Bronchial epithelial cell (primary cell): ENCODE results near the gene PIEZO1. TPM values are rescaled to one million over a fixed set of nuclear protein-coding genes. Genes with fewer than 3 reads are reported as not detected.

Experiments
- DNase-seq: peaks from one replicate; pipeline ENCODE4 v3.0.0-alpha.2; 2010; ENCODE audit warnings: low read depth
- FAIRE-seq: peaks from 2 replicates; lab custom pipeline; 2011; peaks lifted over from hg19 to GRCh38; lab: Jason Lieb, UNC
- H3K27me3 ChIP-seq: 2 replicates; pipeline ENCODE4 v1.5.1; 2011; ENCODE audit warnings: low read length; ENCODE audit not compliant: control insufficient read depth, insufficient read depth
- H3K36me3 ChIP-seq: 2 replicates; pipeline ENCODE4 v1.5.1; 2011; ENCODE audit warnings: low read length; ENCODE audit not compliant: control insufficient read depth, insufficient read depth
- H3K4me3 ChIP-seq: 2 replicates; pipeline ENCODE4 v1.5.1; 2011; ENCODE audit warnings: mild to moderate bottlenecking, low read depth, low read length, control low read depth
- total RNA-seq: library from RNA; depleted of rRNA; stranded (reverse); fragments of >200 nt; gene quantifications from 2 replicates; pipeline ENCODE4 v1.2.1, GENCODE V29; 2014
- TF ChIP-seq, protein P1 (sequence below): IDR thresholded peaks from 2 replicates; pipeline ENCODE4 v1.5.1; 2011; ENCODE audit warnings: mild to moderate bottlenecking, moderate library complexity, low read length, control low read depth, inconsistent platforms; ENCODE audit not compliant: insufficient read depth, severe bottlenecking

The PIEZO1 gene
- total RNA-seq, 1 donor from 2014 or later: 98.2 TPM

DNA sequence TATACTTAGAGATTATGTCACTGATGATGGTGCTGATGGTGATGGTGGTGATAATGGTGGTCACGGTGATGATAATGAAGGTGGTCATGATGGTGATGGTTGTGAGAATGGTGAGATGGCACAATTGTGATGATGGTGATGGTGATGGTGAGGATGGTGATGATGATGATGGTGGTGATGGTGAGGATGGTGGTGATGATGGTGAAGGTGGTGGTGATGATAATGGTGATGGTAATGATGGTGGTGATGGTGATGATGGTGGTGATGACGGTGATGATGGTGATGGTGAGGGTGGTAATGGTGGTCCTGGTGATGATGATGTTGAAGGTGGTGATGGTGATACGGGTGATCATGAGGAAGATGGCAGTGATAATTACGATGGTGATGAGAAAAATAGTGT is 13.1 kb upstream of the PIEZO1 start:
- no peaks in the 10 kb centered on the region for H3K36me3 ChIP-seq

DNA sequence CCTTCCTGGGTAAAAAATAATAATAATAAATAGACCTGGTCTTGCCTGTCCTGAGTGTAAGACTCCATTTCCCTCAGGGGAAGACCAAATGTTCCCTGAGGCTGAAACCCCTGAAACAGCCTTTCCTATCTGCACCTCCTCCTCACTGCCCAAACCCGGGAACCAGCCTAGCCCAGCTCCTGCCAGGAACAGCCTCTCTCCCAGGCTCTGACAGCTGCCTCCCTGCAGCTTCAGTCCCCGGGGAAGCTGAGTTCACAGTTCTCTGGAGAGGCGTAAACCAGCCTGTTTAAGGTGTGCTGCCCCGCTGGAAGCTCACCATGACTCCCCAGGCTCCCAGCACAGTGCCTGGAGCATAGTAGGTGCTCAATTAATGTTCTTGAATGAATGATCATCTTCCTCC is 11.3 kb upstream of the PIEZO1 start:
- TF ChIP-seq, protein P1, sequence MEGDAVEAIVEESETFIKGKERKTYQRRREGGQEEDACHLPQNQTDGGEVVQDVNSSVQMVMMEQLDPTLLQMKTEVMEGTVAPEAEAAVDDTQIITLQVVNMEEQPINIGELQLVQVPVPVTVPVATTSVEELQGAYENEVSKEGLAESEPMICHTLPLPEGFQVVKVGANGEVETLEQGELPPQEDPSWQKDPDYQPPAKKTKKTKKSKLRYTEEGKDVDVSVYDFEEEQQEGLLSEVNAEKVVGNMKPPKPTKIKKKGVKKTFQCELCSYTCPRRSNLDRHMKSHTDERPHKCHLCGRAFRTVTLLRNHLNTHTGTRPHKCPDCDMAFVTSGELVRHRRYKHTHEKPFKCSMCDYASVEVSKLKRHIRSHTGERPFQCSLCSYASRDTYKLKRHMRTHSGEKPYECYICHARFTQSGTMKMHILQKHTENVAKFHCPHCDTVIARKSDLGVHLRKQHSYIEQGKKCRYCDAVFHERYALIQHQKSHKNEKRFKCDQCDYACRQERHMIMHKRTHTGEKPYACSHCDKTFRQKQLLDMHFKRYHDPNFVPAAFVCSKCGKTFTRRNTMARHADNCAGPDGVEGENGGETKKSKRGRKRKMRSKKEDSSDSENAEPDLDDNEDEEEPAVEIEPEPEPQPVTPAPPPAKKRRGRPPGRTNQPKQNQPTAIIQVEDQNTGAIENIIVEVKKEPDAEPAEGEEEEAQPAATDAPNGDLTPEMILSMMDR: no peak
- FAIRE-seq: no peak
- Histone ChIP-seq H3K27me3 (peaks cover 8% of the 10 kb centered on the region), H3K36me3 (no peaks in the 10 kb centered on the region), H3K4me3 (no peak overlapping the region)
- DNase-seq: no peak

More for the DNA sequence above, 13.1 kb upstream of the PIEZO1 start:
- DNase-seq (no peak), FAIRE-seq (no peak)
- Histone ChIP-seq H3K4me3 (no peak overlapping the region), H3K27me3 (no peaks in the 10 kb centered on the region)
- TF ChIP-seq, protein P1: no peak

DNA sequence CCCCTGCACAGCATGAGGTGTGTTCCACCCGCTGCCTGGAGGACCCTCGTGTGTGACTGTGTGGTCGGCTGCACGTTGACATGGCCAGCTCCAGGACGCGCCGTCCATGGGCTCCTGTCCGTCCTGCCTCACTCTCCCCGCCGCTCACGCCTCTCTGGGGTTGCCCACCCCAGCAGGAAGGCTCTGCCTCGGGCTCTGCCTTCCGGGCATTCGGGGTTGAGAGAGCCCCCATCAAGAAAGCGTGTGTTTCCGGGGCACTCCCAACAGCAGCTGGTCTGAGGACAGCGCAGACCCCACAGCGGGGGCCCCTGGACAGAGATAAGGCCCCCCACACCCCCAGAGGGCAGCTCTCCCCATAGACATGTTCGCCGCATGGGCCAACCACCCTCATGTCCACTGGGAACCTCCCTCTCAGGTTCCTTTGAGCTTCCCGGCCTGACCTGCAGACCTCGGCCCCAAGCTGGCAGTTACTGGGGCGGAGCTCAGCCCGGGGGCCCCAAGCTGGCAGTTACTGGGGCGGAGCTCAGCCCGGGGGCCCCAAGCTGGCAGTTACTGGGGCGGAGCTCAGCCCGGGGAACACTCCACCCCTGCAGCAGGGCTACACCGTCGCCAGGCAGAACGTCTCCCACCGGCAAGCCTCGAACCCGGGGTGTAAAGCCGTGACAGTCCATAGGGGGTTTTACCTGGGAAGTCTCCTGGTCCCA is 8.4 kb upstream of the PIEZO1 start:
- FAIRE-seq (no peak), DNase-seq (no peak)
- TF ChIP-seq, protein P1: no peak
- Histone ChIP-seq H3K4me3 (no peak overlapping the region), H3K27me3 (peaks cover 9% of the 10 kb centered on the region), H3K36me3 (no peaks in the 10 kb centered on the region)

DNA sequence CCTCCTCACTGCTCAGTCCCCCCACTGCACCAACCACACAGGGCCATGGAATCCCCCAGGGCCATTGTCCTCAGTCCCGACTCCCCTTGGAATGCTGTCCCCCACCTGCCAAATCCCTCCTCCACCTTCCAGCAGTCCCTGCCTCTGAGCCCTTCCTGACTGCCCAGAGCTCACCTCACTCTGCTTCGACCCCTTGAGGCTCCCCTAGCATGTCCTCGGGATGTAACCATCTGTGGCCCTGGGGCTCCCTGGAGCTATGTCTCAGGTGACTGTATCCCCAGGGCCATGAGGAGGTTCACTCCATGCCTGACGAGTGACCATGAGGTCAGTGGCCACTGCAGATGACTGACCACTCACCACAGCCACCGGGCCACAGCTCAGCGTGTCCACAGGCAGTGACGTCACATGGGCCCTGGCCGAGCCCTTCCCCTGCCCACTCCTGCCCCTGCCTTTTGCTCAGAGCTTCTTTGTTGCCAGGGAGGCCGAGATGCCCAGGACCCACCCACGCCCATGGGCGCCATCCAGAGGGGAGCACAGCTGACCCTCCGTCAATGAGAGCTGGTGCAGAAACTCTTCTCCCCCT is 7.7 kb upstream of the PIEZO1 start:
- no peak for FAIRE-seq
- TF ChIP-seq, protein P1: no peak

DNA sequence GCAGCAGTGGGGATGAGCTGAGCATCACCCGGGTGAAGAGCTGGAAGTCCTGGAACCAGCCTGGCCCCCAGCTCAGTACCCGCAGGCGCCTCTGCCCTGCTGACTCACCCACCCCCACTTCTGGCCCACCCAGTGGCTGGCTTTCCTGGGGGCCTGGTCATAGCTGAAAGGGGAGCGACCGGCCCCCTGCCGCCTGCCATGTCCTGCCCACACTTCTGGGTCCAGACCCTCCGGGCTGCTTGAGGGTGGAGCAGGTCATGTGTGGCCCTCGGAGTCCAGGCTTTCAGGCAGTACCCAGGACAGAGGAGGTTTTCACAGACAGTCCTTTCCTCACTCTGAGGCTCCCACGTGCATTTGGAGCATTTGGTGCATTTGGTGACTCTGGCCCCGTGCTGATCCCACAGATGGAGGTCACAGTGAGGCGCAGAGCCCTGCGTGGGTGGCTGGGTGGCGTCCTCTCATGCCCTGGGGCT is 7.1 kb upstream of the PIEZO1 start:
- no peak overlapping the region for H3K4me3 ChIP-seq
- DNase-seq (no peak), FAIRE-seq (no peak)
- TF ChIP-seq, protein P1: no peak
- H3K36me3 ChIP-seq: no peaks in the 10 kb centered on the region
- peaks cover 9% of the 10 kb centered on the region for H3K27me3 ChIP-seq

More for the DNA sequence above, 7.7 kb upstream of the PIEZO1 start:
- Histone ChIP-seq H3K36me3 (no peaks in the 10 kb centered on the region), H3K4me3 (no peak overlapping the region), H3K27me3 (peaks cover 9% of the 10 kb centered on the region)
- no peak for DNase-seq
